Naive thymus-derived CD8-positive, alpha-beta T cell (primary cell): ENCODE data around the gene WNK2. TPM values are rescaled to one million over a fixed set of nuclear protein-coding genes. Genes with fewer than 3 reads are reported as not detected.

ENCODE experiments used
- ATAC-seq, 2 donors: fragments of 150-1000 bp; cut with Tn5 transposase in 1 of 2; sonication (Bioruptor Pico), chemical (Tn5 transposase) in 1 of 2; 1 replicate in 1 of 2; 2 replicates in 1 of 2; pipeline ENCODE4 v1.10.0; 2021; ENCODE audit warnings: mild to moderate bottlenecking in 2 of 2, moderate library complexity in 2 of 2
- POLR2A ChIA-PET: fragments of 350-600 bp; sonication (Branson Sonifier 250); formaldehyde crosslinking; loops from one replicate; lab custom pipeline; 2021; ENCODE audit warnings: antibody characterized with exemption; lab: Charles Lee
- DNase-seq, 10 donors: peaks; one replicate each; pipeline versions ENCODE4 v3.0.0 to v3.0.0-alpha.2; 2020 to 2022
- H3K27ac Mint-ChIP-seq, 10 donors: one replicate each; pipeline ENCODE4 v1.8.0; 2020 to 2022; ENCODE audit warnings: mild to moderate bottlenecking in 10 of 10, mixed read lengths in 10 of 10, moderate library complexity in 4 of 10, inconsistent platforms in 1 of 10
- H3K27me3 Mint-ChIP-seq, 5 donors: one replicate each; pipeline ENCODE4 v1.8.0; 2021 to 2022; ENCODE audit warnings: mixed read lengths in 5 of 5
- H3K36me3 Mint-ChIP-seq, 3 donors: one replicate each; pipeline ENCODE4 v1.8.0; 2020 to 2022; ENCODE audit warnings: mixed read lengths in 3 of 3, mild to moderate bottlenecking in 2 of 3, inconsistent platforms in 1 of 3
- H3K4me1 Mint-ChIP-seq, 4 donors: one replicate each; pipeline ENCODE4 v1.8.0; 2021 to 2022; ENCODE audit warnings: mixed read lengths in 4 of 4
- H3K4me3 Mint-ChIP-seq, 10 donors: one replicate each; pipeline ENCODE4 v1.8.0; 2020 to 2022; ENCODE audit warnings: mild to moderate bottlenecking in 10 of 10, mixed read lengths in 10 of 10, moderate library complexity in 6 of 10, inconsistent platforms in 1 of 10
- H3K9me3 Mint-ChIP-seq, 9 donors: one replicate each; pipeline ENCODE4 v1.8.0; 2020 to 2022; ENCODE audit warnings: mixed read lengths in 9 of 9, mild to moderate bottlenecking in 3 of 9, inconsistent platforms in 1 of 9, moderate library complexity in 1 of 9
- polyA plus RNA-seq, 3 donors: library from polyadenylated mRNA; unstranded; fragments of 300-500 nt; fragmentation: Illumina TruSeq; gene quantifications; one replicate each; pipeline ENCODE4 v1.2.3, GENCODE V29; 2021
- total RNA-seq, 8 experiments: library from RNA in 2 of 8; stranded (reverse) in 2 of 8; gene quantifications; one replicate each; pipeline ENCODE4 v1.2.3 and lab custom pipeline; 2021 to 2026

Gene WNK2
- total and polyA plus RNA-seq, 5 experiments from 2014 or later = 0.27 TPM; not detected in 4

GRCh38 chr9:93252781-93253530 lies 69.0 kb downstream of the WNK2 start:
- POLR2A ChIA-PET = no interaction called here
- ATAC-seq (no peak), DNase-seq (peak in 1 of 10 donors; percentile 44)
- Mint-ChIP-seq H3K9me3 (no peaks in the 10 kb centered on the region), H3K27ac (peak overlapping the region in 1 of 10 donors; percentile 9), H3K4me3 (no peak overlapping the region), H3K4me1 (no peaks in the 10 kb centered on the region), H3K27me3 (no peaks in the 10 kb centered on the region), H3K36me3 (no peaks in the 10 kb centered on the region)

- H3K4me3 Mint-ChIP-seq = no peak overlapping the region
- ATAC-seq = no peak
- no peaks in the 10 kb centered on the region for H3K36me3 Mint-ChIP-seq
- no peaks in the 10 kb centered on the region for H3K4me1 Mint-ChIP-seq
- H3K27ac Mint-ChIP-seq = no peak overlapping the region
- POLR2A ChIA-PET = no interaction called here
- DNase-seq = no peak
- H3K27me3 Mint-ChIP-seq = no peaks in the 10 kb centered on the region
- H3K9me3 Mint-ChIP-seq = no peaks in the 10 kb centered on the region
Measured at GRCh38 chr9:93253633-93254032, 69.7 kb downstream of the WNK2 start.

GRCh38 chr9:93254061-93254481 lies 70.1 kb downstream of the WNK2 start:
- no peaks in the 10 kb centered on the region for H3K4me1 Mint-ChIP-seq
- H3K27me3 Mint-ChIP-seq = no peaks in the 10 kb centered on the region
- no peaks in the 10 kb centered on the region for H3K36me3 Mint-ChIP-seq
- DNase-seq (no peak), ATAC-seq (no peak)
- no peak overlapping the region for H3K27ac Mint-ChIP-seq
- H3K4me3 Mint-ChIP-seq = no peak overlapping the region
- no peaks in the 10 kb centered on the region for H3K9me3 Mint-ChIP-seq
- POLR2A ChIA-PET = no interaction called here

- DNase-seq (no peak), ATAC-seq (no peak)
- H3K27me3 Mint-ChIP-seq = no peaks in the 10 kb centered on the region
- peak overlapping the region in 1 of 10 donors; percentile 27 for H3K27ac Mint-ChIP-seq
- no peaks in the 10 kb centered on the region for H3K9me3 Mint-ChIP-seq
- H3K4me1 Mint-ChIP-seq = no peaks in the 10 kb centered on the region
- H3K36me3 Mint-ChIP-seq = no peaks in the 10 kb centered on the region
- no peak overlapping the region for H3K4me3 Mint-ChIP-seq
- POLR2A ChIA-PET = no interaction called here
Measured at GRCh38 chr9:93254806-93255493, 71.0 kb downstream of the WNK2 start.

- no peaks in the 10 kb centered on the region for H3K27me3 Mint-ChIP-seq
- H3K4me1 Mint-ChIP-seq = no peaks in the 10 kb centered on the region
- no peaks in the 10 kb centered on the region for H3K36me3 Mint-ChIP-seq
- no peaks in the 10 kb centered on the region for H3K9me3 Mint-ChIP-seq
- ATAC-seq (no peak), DNase-seq (no peak)
- H3K27ac Mint-ChIP-seq = no peak overlapping the region
- no peak overlapping the region for H3K4me3 Mint-ChIP-seq
- POLR2A ChIA-PET = no interaction called here
Measured at GRCh38 chr9:93255494-93255867, 71.5 kb downstream of the WNK2 start.

- POLR2A ChIA-PET = no interaction called here
- Mint-ChIP-seq H3K27ac (peak overlapping the region in 1 of 10 donors; percentile 44), H3K4me1 (no peaks in the 10 kb centered on the region), H3K27me3 (no peaks in the 10 kb centered on the region), H3K4me3 (no peak overlapping the region), H3K36me3 (no peaks in the 10 kb centered on the region), H3K9me3 (no peaks in the 10 kb centered on the region)
- DNase-seq (peak in 1 of 10 donors; percentile 9), ATAC-seq (no peak)
Measured at GRCh38 chr9:93255994-93256877, 72.3 kb downstream of the WNK2 start.

GRCh38 chr9:93256878-93257807 lies 73.2 kb downstream of the WNK2 start:
- H3K27ac Mint-ChIP-seq = no peak overlapping the region

GRCh38 chr9:93257808-93258331 lies 73.9 kb downstream of the WNK2 start:
- no peaks in the 10 kb centered on the region for H3K36me3 Mint-ChIP-seq
- POLR2A ChIA-PET = no interaction called here
- no peaks in the 10 kb centered on the region for H3K4me1 Mint-ChIP-seq
- peak in 2 of 10 donors; percentile 3 to 52 for DNase-seq
- no peaks in the 10 kb centered on the region for H3K9me3 Mint-ChIP-seq
- ATAC-seq = no peak
- no peak overlapping the region for H3K4me3 Mint-ChIP-seq
- no peaks in the 10 kb centered on the region for H3K27me3 Mint-ChIP-seq
- no peak overlapping the region for H3K27ac Mint-ChIP-seq

More at GRCh38 chr9:93256878-93257807, 73.2 kb downstream of the WNK2 start:
- peak in 2 of 10 donors; percentile 16 to 45 for DNase-seq
- no peak for ATAC-seq
- no peaks in the 10 kb centered on the region for H3K27me3 Mint-ChIP-seq
- no peaks in the 10 kb centered on the region for H3K9me3 Mint-ChIP-seq
- H3K4me3 Mint-ChIP-seq = no peak overlapping the region
- no peaks in the 10 kb centered on the region for H3K4me1 Mint-ChIP-seq
- no peaks in the 10 kb centered on the region for H3K36me3 Mint-ChIP-seq
- POLR2A ChIA-PET = no interaction called here

GRCh38 chr9:93258419-93258817 lies 74.5 kb downstream of the WNK2 start:
- Mint-ChIP-seq H3K4me3 (no peak overlapping the region), H3K27ac (peak overlapping the region in 1 of 10 donors; percentile 53), H3K36me3 (no peaks in the 10 kb centered on the region), H3K27me3 (no peaks in the 10 kb centered on the region), H3K4me1 (no peaks in the 10 kb centered on the region), H3K9me3 (no peaks in the 10 kb centered on the region)
- POLR2A ChIA-PET = no interaction called here
- no peak for ATAC-seq
- DNase-seq = peak in 1 of 10 donors; percentile 10

- Mint-ChIP-seq H3K36me3 (no peaks in the 10 kb centered on the region), H3K9me3 (no peaks in the 10 kb centered on the region), H3K4me3 (no peak overlapping the region), H3K4me1 (no peaks in the 10 kb centered on the region), H3K27ac (peak overlapping the region in 2 of 10 donors; percentile 47 to 53), H3K27me3 (no peaks in the 10 kb centered on the region)
- no peak for ATAC-seq
- POLR2A ChIA-PET = no interaction called here
- DNase-seq = peak in 2 of 10 donors; percentile 12 to 57
Measured at GRCh38 chr9:93258818-93259489, 75.0 kb downstream of the WNK2 start.

- H3K36me3 Mint-ChIP-seq = no peaks in the 10 kb centered on the region
- no peaks in the 10 kb centered on the region for H3K9me3 Mint-ChIP-seq
- H3K27me3 Mint-ChIP-seq = no peaks in the 10 kb centered on the region
- peak in 2 of 10 donors; percentile 15 to 45 for DNase-seq
- peak overlapping the region in 1 of 10 donors; percentile 18 for H3K27ac Mint-ChIP-seq
- no peak for ATAC-seq
- no peaks in the 10 kb centered on the region for H3K4me1 Mint-ChIP-seq
- POLR2A ChIA-PET = no interaction called here
- no peak overlapping the region for H3K4me3 Mint-ChIP-seq
Measured at GRCh38 chr9:93259490-93260262, 75.7 kb downstream of the WNK2 start.
